Fibroblast of lung (primary cell): Measurements from ENCODE around the gene LPCAT1. TPM values are rescaled to one million over a fixed set of nuclear protein-coding genes. Genes with fewer than 3 reads are reported as not detected.
A peak's percentile ranks its signal among the peaks of the same experiment; 100 is the strongest.

Source experiments
- DNase-seq, 2 donors: peaks; one replicate each; pipeline versions ENCODE4 v3.0.0 to v3.0.0-alpha.2; 2010; ENCODE audit warnings: low read depth in 2 of 2
- H2AFZ ChIP-seq: 2 replicates; pipeline ENCODE4 v1.5.1; 2012; ENCODE audit warnings: low read length, control low read depth, inconsistent platforms
- H3K27ac ChIP-seq: 2 replicates; pipeline ENCODE4 v1.5.1; 2011; ENCODE audit warnings: low read length, control low read depth; ENCODE audit not compliant: insufficient read depth
- H3K27me3 ChIP-seq: 2 replicates; pipeline ENCODE4 v1.5.1; 2011; ENCODE audit warnings: mild to moderate bottlenecking, low read length; ENCODE audit not compliant: control insufficient read depth, insufficient read depth
- H3K36me3 ChIP-seq: 2 replicates; pipeline ENCODE4 v1.5.1; 2011; ENCODE audit warnings: low read length; ENCODE audit not compliant: control insufficient read depth, insufficient read depth
- H3K4me1 ChIP-seq: 2 replicates; pipeline ENCODE4 v1.5.1; 2011; ENCODE audit warnings: low read length; ENCODE audit not compliant: control insufficient read depth, insufficient read depth; ENCODE audit errors: extremely low read depth
- H3K4me2 ChIP-seq: 2 replicates; pipeline ENCODE4 v1.5.1; 2011; ENCODE audit warnings: low read length, control low read depth; ENCODE audit not compliant: insufficient read depth; ENCODE audit errors: extremely low read depth
- H3K4me3 ChIP-seq, 4 experiments: fragments of 200-600 bp in 1 of 4; sonication (generic) in 1 of 4; replicated peaks in 1 of 4; 2 replicates each; pipeline ENCODE4 v1.5.1; 2011 to 2016; ENCODE audit warnings: low read length in 4 of 4, low read depth in 3 of 4, mild to moderate bottlenecking in 3 of 4, control low read depth in 2 of 4, inconsistent platforms in 1 of 4, mixed read lengths in 1 of 4; ENCODE audit not compliant: insufficient read depth in 1 of 4; ENCODE audit errors: control extremely low read depth in 1 of 4
- H3K79me2 ChIP-seq: 2 replicates; pipeline ENCODE4 v1.5.1; 2012; ENCODE audit warnings: mild to moderate bottlenecking, low read length, inconsistent platforms; ENCODE audit not compliant: control insufficient read depth, insufficient read depth
- H3K9ac ChIP-seq: 2 replicates; pipeline ENCODE4 v1.5.1; 2011; ENCODE audit warnings: mild to moderate bottlenecking, low read length, control low read depth; ENCODE audit not compliant: insufficient read depth
- H3K9me3 ChIP-seq: 2 replicates; pipeline ENCODE4 v1.5.1; 2012; ENCODE audit warnings: low read depth, low read length; ENCODE audit not compliant: control insufficient read depth, insufficient read depth
- H4K20me1 ChIP-seq: 2 replicates; pipeline ENCODE4 v1.5.1; 2011; ENCODE audit warnings: low read length; ENCODE audit not compliant: control insufficient read depth, insufficient read depth; ENCODE audit errors: extremely low read depth
- EZH2 ChIP-seq: IDR thresholded peaks from 2 replicates; pipeline ENCODE4 v1.5.1; 2012; ENCODE audit warnings: low read length, control low read depth, mild to moderate bottlenecking; ENCODE audit errors: missing control alignments
- polyA plus RNA-seq, 2 donors: library from polyadenylated mRNA; depleted of rRNA in 1 of 2; stranded (reverse) in 1 of 2; unstranded in 1 of 2; fragments of >200 nt; gene quantifications; 2 replicates each; pipeline ENCODE4 v1.2.1, GENCODE V29; 2011 to 2012; ENCODE audit warnings: missing spikeins in 1 of 2
- total RNA-seq: library from RNA; depleted of rRNA; stranded (reverse); fragments of >200 nt; gene quantifications from 2 replicates; pipeline ENCODE4 v1.2.1, GENCODE V29; 2014
- TF ChIP-seq, protein P1 (sequence below), 2 donors: IDR thresholded peaks in 1 of 2; conservative IDR thresholded peaks in 1 of 2; 1 replicate in 1 of 2; 2 replicates in 1 of 2; pipeline ENCODE4 v1.5.1; 2011 to 2012; ENCODE audit warnings: low read length in 2 of 2, control low read depth in 1 of 2, inconsistent platforms in 1 of 2, low read depth in 1 of 2, mild to moderate bottlenecking in 1 of 2

LPCAT1 gene
- total and polyA plus RNA-seq, 2 donors (not counting 1 experiment from before 2014, with no cell fraction given), result 50.8 to 65.2 TPM

DNA sequence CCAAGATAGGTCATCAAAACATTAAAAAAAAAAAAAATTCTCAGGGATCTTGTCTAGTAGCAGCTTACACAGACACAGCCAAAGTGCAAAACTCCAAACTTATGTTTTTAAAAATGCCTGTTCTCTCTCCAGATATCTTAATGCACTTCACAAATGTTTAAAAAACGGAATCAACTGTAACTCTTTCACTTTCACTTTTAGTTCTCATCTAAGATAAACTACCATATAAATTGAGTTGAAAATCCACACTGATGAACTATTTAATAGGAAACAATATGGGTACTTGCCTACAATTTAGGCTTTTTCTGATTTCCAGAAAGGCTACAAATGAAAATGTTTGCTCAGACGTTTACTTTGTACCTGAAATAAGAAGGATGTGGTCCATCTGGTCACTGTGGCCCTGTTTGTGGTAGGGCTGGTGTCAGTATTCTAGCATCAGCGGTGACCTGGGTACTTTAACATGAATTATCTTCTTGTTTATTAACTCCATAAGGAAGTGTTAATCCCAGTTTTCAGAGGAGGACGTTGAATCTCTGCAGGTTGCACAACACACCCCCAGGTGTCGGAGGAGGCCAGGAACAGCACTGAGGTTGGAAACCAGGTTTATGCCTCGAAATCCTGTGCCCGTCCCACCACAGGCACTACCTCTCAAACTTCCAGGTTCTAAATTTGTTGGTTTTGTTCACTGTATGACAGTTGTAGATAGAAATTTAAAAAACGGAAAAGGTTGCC, 13.3 kb upstream of the LPCAT1 start:
- DNase-seq, result no peak
- H2AFZ ChIP-seq, result peak overlapping the region; percentile 80

DNA sequence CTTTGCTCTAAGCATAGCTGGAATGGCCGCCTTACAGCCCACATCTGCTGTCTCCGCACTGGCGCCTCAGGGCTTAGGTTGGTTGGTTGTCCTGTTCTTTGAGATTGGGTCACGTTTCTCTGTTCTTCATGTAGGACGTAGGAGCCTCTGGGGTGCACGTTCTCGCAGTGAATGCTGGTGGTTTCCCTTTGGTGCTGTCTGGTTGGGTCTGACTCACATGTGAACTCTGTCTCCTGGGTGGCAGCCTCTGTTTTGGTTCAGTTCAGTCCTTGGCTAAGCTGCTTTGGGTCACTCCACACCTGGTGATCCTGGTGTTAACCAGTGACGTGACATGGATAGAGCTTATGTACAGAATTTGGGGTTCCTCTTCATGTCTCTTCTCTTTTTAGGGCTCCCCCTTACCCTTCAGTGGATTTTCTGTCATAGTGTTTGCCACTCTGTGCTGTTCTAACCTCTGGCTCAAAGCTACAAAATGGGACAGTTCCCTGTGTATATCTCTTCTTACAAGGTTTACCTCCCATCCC, 12.6 kb upstream of the LPCAT1 start:
- H3K4me3 ChIP-seq, result peak overlapping the region; percentile 21 to 49 (median 36)
- no peak for TF ChIP-seq EZH2
- TF ChIP-seq, protein P1, sequence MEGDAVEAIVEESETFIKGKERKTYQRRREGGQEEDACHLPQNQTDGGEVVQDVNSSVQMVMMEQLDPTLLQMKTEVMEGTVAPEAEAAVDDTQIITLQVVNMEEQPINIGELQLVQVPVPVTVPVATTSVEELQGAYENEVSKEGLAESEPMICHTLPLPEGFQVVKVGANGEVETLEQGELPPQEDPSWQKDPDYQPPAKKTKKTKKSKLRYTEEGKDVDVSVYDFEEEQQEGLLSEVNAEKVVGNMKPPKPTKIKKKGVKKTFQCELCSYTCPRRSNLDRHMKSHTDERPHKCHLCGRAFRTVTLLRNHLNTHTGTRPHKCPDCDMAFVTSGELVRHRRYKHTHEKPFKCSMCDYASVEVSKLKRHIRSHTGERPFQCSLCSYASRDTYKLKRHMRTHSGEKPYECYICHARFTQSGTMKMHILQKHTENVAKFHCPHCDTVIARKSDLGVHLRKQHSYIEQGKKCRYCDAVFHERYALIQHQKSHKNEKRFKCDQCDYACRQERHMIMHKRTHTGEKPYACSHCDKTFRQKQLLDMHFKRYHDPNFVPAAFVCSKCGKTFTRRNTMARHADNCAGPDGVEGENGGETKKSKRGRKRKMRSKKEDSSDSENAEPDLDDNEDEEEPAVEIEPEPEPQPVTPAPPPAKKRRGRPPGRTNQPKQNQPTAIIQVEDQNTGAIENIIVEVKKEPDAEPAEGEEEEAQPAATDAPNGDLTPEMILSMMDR (conservative IDR thresholded peaks at IDR 0.05 in 1 of 2, IDR thresholded peaks at IDR 0.05 in 1 of 2; ENCODE audit: low read depth in 1 of 2, low read length in 2 of 2), result no peak
- no peaks in the 10 kb centered on the region for H4K20me1 ChIP-seq
- H3K9me3 ChIP-seq, result no peaks in the 10 kb centered on the region
- H3K9ac ChIP-seq, result no peak overlapping the region
- H3K79me2 ChIP-seq, result no peaks in the 10 kb centered on the region
- H3K36me3 ChIP-seq, result no peaks in the 10 kb centered on the region
- peak overlapping the region; percentile 94 for H3K4me2 ChIP-seq
- no peak for DNase-seq
- H3K27me3 ChIP-seq, result peaks cover 5% of the 10 kb centered on the region
- peaks cover 4% of the 10 kb centered on the region for H3K4me1 ChIP-seq
- H3K27ac ChIP-seq, result no peak overlapping the region
- H2AFZ ChIP-seq, result peak overlapping the region; percentile 80

More for the DNA sequence above, 13.3 kb upstream of the LPCAT1 start:
- no peaks in the 10 kb centered on the region for H3K79me2 ChIP-seq
- H4K20me1 ChIP-seq, result no peaks in the 10 kb centered on the region
- H3K4me2 ChIP-seq, result peak overlapping the region; percentile 94
- H3K27ac ChIP-seq, result no peak overlapping the region
- H3K4me3 ChIP-seq, result peak overlapping the region; percentile 21 to 49 (median 36)
- TF ChIP-seq EZH2, result no peak
- peaks cover 5% of the 10 kb centered on the region for H3K27me3 ChIP-seq
- H3K36me3 ChIP-seq, result no peaks in the 10 kb centered on the region
- no peak overlapping the region for H3K9ac ChIP-seq
- H3K4me1 ChIP-seq, result peaks cover 4% of the 10 kb centered on the region
- no peaks in the 10 kb centered on the region for H3K9me3 ChIP-seq

DNA sequence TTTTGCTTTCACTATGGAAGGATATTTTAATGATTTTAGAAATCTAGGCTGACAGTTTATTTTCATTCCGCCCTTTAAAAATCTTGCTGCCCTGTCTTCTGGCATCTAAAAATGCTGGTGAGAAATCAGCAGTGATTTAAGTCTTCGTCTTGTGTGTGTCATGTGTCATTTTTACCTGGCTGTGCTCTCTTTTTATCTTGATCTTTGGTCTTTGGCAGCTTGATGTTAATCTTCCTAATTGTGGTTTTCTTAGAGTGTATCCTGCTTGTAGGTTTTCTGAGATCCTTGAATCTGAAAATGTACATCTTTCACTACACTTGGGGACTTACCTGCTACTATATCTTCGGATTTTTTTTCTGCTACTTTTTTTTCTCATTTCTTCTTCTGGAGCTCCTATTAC, 11.9 kb upstream of the LPCAT1 start:
- H3K9ac ChIP-seq, result no peak overlapping the region
- peaks cover 5% of the 10 kb centered on the region for H3K27me3 ChIP-seq
- peaks cover 4% of the 10 kb centered on the region for H3K4me1 ChIP-seq
- TF ChIP-seq EZH2, result no peak
- TF ChIP-seq, protein P1 (conservative IDR thresholded peaks at IDR 0.05 in 1 of 2, IDR thresholded peaks at IDR 0.05 in 1 of 2; ENCODE audit: low read depth in 1 of 2, low read length in 2 of 2), result no peak
- no peak overlapping the region for H2AFZ ChIP-seq
- H3K36me3 ChIP-seq, result no peaks in the 10 kb centered on the region
- H3K4me2 ChIP-seq, result peak overlapping the region; percentile 13
- DNase-seq, result no peak
- H3K79me2 ChIP-seq, result no peaks in the 10 kb centered on the region
- H3K27ac ChIP-seq, result no peak overlapping the region
- no peaks in the 10 kb centered on the region for H4K20me1 ChIP-seq
- no peaks in the 10 kb centered on the region for H3K9me3 ChIP-seq
- no peak overlapping the region for H3K4me3 ChIP-seq
